ENCODE results near the gene FBXL7.

Gene FBXL7

GRCh38 chr5:15547261-15547839 lies 47.4 kb downstream of the FBXL7 start:
- DNase-seq: no peak

- no peak for DNase-seq
Measured at GRCh38 chr5:15549961-15550360, 50.0 kb downstream of the FBXL7 start.

GRCh38 chr5:15550502-15551112 lies 50.6 kb downstream of the FBXL7 start:
- DNase-seq: no peak

- no peak for DNase-seq
Measured at GRCh38 chr5:15551113-15551504, 51.1 kb downstream of the FBXL7 start.

- no peak for DNase-seq
Measured at GRCh38 chr5:15554542-15554941, 54.6 kb downstream of the FBXL7 start.

- DNase-seq: no peak
Measured at GRCh38 chr5:15555176-15555575, 55.2 kb downstream of the FBXL7 start.

GRCh38 chr5:15558240-15558639 lies 58.3 kb downstream of the FBXL7 start:
- DNase-seq: no peak

GRCh38 chr5:15558681-15559080 lies 58.7 kb downstream of the FBXL7 start:
- no peak for DNase-seq

GRCh38 chr5:15560421-15560820 lies 60.4 kb downstream of the FBXL7 start:
- peak; percentile 9 for DNase-seq

GRCh38 chr5:15564523-15564922 lies 64.5 kb downstream of the FBXL7 start:
- no peak for DNase-seq

GRCh38 chr5:15564957-15565356 lies 65.0 kb downstream of the FBXL7 start:
- no peak for DNase-seq

- DNase-seq: peak; percentile 12
Measured at GRCh38 chr5:15566306-15566705, 66.3 kb downstream of the FBXL7 start.

GRCh38 chr5:15566789-15567188 lies 66.8 kb downstream of the FBXL7 start:
- no peak for DNase-seq

- no peak for DNase-seq
Measured at GRCh38 chr5:15570491-15570890, 70.5 kb downstream of the FBXL7 start.

- DNase-seq: no peak
Measured at GRCh38 chr5:15571081-15571480, 71.1 kb downstream of the FBXL7 start.

GRCh38 chr5:15571618-15572017 lies 71.6 kb downstream of the FBXL7 start:
- no peak for DNase-seq

- no peak for DNase-seq
Measured at GRCh38 chr5:15573590-15573989, 73.6 kb downstream of the FBXL7 start.

- DNase-seq: no peak
Measured at GRCh38 chr5:15574128-15574527, 74.1 kb downstream of the FBXL7 start.

- no peak for DNase-seq
Measured at GRCh38 chr5:15574806-15575325, 74.9 kb downstream of the FBXL7 start.

- DNase-seq: no peak
Measured at GRCh38 chr5:15575666-15576065, 75.7 kb downstream of the FBXL7 start.

- no peak for DNase-seq
Measured at GRCh38 chr5:15577132-15577531, 77.2 kb downstream of the FBXL7 start.

- DNase-seq: no peak
Measured at GRCh38 chr5:15577831-15578230, 77.9 kb downstream of the FBXL7 start.

- no peak for DNase-seq
Measured at GRCh38 chr5:15579193-15579990, 79.4 kb downstream of the FBXL7 start.

GRCh38 chr5:15584528-15584927 lies 84.5 kb downstream of the FBXL7 start:
- no peak for DNase-seq
